ENCODE measurements around the gene PKP1. TPM values are rescaled to one million over a fixed set of nuclear protein-coding genes. Genes with fewer than 3 reads are reported as not detected.

The PKP1 gene
- total and polyA plus RNA-seq, 8 donors = 0.17 to 2.8 (median 0.20) TPM

DNA sequence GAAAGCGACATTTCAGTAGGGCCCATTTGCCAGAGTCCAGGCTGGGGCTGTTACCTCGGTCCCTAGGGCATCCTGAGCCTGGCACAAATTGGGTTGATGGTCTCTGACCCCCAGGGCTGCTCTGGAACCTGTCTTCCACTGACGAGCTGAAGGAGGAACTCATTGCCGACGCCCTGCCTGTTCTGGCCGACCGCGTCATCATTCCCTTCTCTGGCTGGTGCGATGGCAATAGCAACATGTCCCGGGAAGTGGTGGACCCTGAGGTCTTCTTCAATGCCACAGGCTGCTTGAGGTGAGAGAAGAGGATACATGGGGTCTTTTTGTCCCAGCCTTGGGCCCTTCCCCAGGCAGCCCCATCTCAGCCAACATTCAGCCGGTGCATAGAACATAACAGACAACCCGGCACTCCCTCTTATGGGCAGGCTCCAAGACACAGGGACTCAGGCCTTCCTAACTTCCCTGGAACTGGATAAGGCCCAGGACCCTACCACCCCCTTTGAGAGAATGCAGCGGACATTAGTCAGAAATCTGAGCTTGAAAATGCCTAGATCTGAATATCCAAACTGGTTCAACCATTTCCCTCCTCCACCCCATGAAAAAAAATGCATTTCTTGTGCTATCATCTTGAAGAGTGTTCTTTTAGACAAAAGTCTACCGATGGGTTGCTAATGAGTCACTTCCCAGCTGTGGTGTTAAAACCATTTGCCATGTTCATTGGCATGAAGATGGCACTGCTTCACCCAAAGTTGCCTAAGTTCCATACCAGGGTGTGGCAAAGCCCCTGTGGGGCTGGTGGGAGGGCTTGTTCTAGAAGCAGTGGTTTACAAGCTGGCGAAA lies 35.4 kb downstream of the PKP1 start:
- H3K4me3 ChIP-seq = no peak overlapping the region
- H3K27ac ChIP-seq = no peak overlapping the region
- DNase-seq = no peak
- no peaks in the 10 kb centered on the region for H3K4me1 ChIP-seq
- ATAC-seq = no peak
- no peaks in the 10 kb centered on the region for H3K9me3 ChIP-seq
- H3K27me3 ChIP-seq = no peaks in the 10 kb centered on the region
- intact Hi-C loops (cut with DNase I) = no loop called here
- TF ChIP-seq, protein P1, sequence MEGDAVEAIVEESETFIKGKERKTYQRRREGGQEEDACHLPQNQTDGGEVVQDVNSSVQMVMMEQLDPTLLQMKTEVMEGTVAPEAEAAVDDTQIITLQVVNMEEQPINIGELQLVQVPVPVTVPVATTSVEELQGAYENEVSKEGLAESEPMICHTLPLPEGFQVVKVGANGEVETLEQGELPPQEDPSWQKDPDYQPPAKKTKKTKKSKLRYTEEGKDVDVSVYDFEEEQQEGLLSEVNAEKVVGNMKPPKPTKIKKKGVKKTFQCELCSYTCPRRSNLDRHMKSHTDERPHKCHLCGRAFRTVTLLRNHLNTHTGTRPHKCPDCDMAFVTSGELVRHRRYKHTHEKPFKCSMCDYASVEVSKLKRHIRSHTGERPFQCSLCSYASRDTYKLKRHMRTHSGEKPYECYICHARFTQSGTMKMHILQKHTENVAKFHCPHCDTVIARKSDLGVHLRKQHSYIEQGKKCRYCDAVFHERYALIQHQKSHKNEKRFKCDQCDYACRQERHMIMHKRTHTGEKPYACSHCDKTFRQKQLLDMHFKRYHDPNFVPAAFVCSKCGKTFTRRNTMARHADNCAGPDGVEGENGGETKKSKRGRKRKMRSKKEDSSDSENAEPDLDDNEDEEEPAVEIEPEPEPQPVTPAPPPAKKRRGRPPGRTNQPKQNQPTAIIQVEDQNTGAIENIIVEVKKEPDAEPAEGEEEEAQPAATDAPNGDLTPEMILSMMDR (IDR thresholded peaks at IDR 0.05) = no peak
- no peaks in the 10 kb centered on the region for H3K36me3 ChIP-seq

DNA sequence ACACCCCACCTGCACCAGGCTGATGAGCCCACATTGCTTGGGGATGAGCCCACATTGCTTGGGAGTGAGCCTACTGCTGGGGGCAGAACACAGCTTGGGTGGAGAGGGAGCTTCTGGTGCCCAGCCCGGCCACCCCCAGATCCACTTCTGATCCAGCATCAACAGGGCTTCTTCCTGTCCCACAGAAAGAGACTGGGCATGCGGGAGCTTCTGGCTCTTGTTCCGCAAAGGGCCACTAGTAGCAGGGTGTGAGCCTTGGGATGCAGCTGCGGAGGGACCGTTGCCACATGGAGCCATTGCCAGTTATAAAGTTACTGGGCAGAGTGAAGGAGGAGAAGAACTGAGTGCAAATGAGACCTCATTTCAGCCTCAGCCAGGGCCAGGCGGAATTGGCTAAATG lies 36.3 kb downstream of the PKP1 start:
- intact Hi-C loops (cut with DNase I) = no loop called here
- TF ChIP-seq, protein P1 (IDR thresholded peaks at IDR 0.05) = no peak
- H3K27ac ChIP-seq = no peak overlapping the region
- no peaks in the 10 kb centered on the region for H3K36me3 ChIP-seq
- no peaks in the 10 kb centered on the region for H3K4me1 ChIP-seq
- H3K9me3 ChIP-seq = no peaks in the 10 kb centered on the region
- no peak overlapping the region for H3K4me3 ChIP-seq
- H3K27me3 ChIP-seq = no peaks in the 10 kb centered on the region
- ATAC-seq (no peak), DNase-seq (peak in 1 of 4 donors; percentile 2)

DNA sequence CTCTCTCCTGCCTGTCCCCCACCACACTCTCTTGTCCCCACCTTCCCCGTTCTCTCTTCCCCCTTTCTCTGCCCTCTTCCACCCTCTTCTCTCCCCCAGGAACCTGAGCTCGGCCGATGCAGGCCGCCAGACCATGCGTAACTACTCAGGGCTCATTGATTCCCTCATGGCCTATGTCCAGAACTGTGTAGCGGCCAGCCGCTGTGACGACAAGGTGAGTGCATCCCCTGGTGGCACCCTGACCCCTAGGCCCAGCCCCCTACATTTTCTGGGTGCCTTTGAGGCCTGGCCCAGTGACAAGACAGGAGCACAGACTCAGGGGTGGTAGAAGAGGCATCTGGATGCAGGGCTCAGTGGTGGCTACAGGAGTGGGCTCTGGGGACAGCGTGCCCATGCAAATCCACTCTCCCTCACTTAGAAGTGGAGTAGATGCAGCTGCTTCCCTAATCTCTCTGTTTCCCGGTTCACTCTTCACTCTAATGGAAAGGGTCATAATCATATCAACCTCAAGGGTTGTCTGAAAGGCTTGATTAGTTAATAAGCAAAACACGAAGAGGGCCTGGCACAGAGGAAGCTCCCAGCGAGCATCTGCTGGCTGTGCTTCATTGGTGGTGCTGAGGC lies 37.0 kb downstream of the PKP1 start:
- no peaks in the 10 kb centered on the region for H3K4me1 ChIP-seq
- no peaks in the 10 kb centered on the region for H3K9me3 ChIP-seq
- intact Hi-C loops (cut with DNase I) = no loop called here
- H3K4me3 ChIP-seq = no peak overlapping the region
- peak in 1 of 4 donors; percentile 20 for DNase-seq
- no peaks in the 10 kb centered on the region for H3K36me3 ChIP-seq
- H3K27me3 ChIP-seq = no peaks in the 10 kb centered on the region
- TF ChIP-seq, protein P1 (IDR thresholded peaks at IDR 0.05) = no peak
- ATAC-seq = no peak
- no peak overlapping the region for H3K27ac ChIP-seq

DNA sequence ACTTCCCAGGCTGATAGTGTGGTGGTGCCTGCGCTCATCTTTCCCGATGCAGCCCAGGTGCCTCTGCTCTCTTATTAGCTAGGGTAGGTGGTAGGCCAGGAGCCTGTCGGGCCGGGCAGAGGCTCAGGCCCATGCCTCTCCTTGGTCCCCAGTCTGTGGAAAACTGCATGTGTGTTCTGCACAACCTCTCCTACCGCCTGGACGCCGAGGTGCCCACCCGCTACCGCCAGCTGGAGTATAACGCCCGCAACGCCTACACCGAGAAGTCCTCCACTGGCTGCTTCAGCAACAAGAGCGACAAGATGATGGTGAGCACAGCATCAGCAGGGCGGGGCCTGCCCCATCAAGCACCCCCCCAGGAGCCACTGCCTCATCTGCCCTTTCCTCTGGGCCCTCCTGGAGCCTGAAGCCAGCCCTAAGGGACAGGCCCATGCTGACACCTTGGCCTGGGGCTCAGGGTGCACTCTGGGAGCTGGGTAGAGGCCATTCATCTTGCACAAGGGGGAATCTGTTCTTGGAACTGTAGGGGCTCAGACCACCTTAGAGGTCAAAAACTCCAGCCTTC lies 38.6 kb downstream of the PKP1 start:
- intact Hi-C loops (cut with DNase I) = no loop called here
- ATAC-seq (no peak), DNase-seq (peak in 1 of 4 donors; percentile 16)
- TF ChIP-seq, protein P1 (IDR thresholded peaks at IDR 0.05) = no peak
- no peaks in the 10 kb centered on the region for H3K4me1 ChIP-seq
- H3K9me3 ChIP-seq = no peaks in the 10 kb centered on the region
- no peaks in the 10 kb centered on the region for H3K27me3 ChIP-seq
- H3K4me3 ChIP-seq = no peak overlapping the region
- no peak overlapping the region for H3K27ac ChIP-seq
- H3K36me3 ChIP-seq = no peaks in the 10 kb centered on the region

All from left lung (tissue), 10 donors.